ENCODE results near the gene GARIN1A. TPM values are rescaled to one million over a fixed set of nuclear protein-coding genes. Genes with fewer than 3 reads are reported as not detected.

The GARIN1A gene
- total and polyA plus RNA-seq, 2 of the 8 experiments (the other 6 are each of a cell fraction or from before 2014, with no cell fraction given): 0.34 TPM; not detected in 1

- H2BK12ac ChIP-seq (ENCODE audit: low read depth, low read length): no peak overlapping the region
- H2BK20ac ChIP-seq (ENCODE audit: low read length): no peak overlapping the region
- no peak overlapping the region for H2BK120ac ChIP-seq (replicated peaks; ENCODE audit: low read depth, low read length)
- no peak overlapping the region for H4K8ac ChIP-seq (ENCODE audit: extremely low read depth, insufficient read depth, low read length)
- WGBS, 2 experiments (ENCODE audit: extremely low coverage in 1 of 2, insufficient coverage in 1 of 2, insufficient read length in 1 of 2, insufficient replicate concordance in 2 of 2, low coverage in 1 of 2, low lambda C conversion rate in 2 of 2, missing lambda C conversion rate in 1 of 2): 81% methylated on average over 6 of the region's 6 CpGs; no CpG with 5 or more reads in 1 of the 2 experiments
- no peak overlapping the region for H2AK5ac ChIP-seq (ENCODE audit: low read depth, low read length)
- H3K23ac ChIP-seq (ENCODE audit: insufficient read length): no peak overlapping the region
- H3K79me2 ChIP-seq (ENCODE audit: control insufficient read depth in 1 of 2, insufficient read depth in 2 of 2, low read length in 2 of 2): no peaks in the 10 kb centered on the region
- H3K56ac ChIP-seq (replicated peaks; ENCODE audit: insufficient read length, low read depth, low read length): no peak overlapping the region
- H3K14ac ChIP-seq (ENCODE audit: insufficient read length): no peak overlapping the region
- H4K20me1 ChIP-seq (replicated peaks in 1 of 2; ENCODE audit: control insufficient read depth in 1 of 2, insufficient read depth in 2 of 2, low read length in 2 of 2): no peaks in the 10 kb centered on the region
- no peaks in the 10 kb centered on the region for H3K27me3 ChIP-seq (replicated peaks in 1 of 4; ENCODE audit: control insufficient read depth in 3 of 4, extremely low read depth in 1 of 4, insufficient read depth in 3 of 4, low read length in 3 of 4)
- H3K79me1 ChIP-seq (ENCODE audit: low read depth, low read length): no peaks in the 10 kb centered on the region
- no peak overlapping the region for H4K91ac ChIP-seq (replicated peaks; ENCODE audit: insufficient read length, low read length)
- DNase-seq (ENCODE audit: low read depth in 1 of 2, low spot score in 2 of 2): no peak
- no peaks in the 10 kb centered on the region for H3K9me3 ChIP-seq (ENCODE audit: insufficient read depth in 2 of 2, low read depth in 1 of 2, low read length in 1 of 2)
- H3K36me3 ChIP-seq (ENCODE audit: control insufficient read depth in 2 of 4, insufficient read depth in 4 of 4, low read length in 3 of 4): no peaks in the 10 kb centered on the region
- no peak for FAIRE-seq
- H2BK5ac ChIP-seq (ENCODE audit: low read depth, low read length): no peak overlapping the region
- H3K9ac ChIP-seq (replicated peaks in 1 of 4; ENCODE audit: extremely low read depth in 1 of 4, low read depth in 3 of 4, low read length in 3 of 4): no peak overlapping the region
- no peak overlapping the region for H3K4me2 ChIP-seq (ENCODE audit: insufficient read depth in 1 of 2, low read depth in 2 of 2, low read length in 2 of 2)
- H2BK15ac ChIP-seq (ENCODE audit: low read length): no peak overlapping the region
- no peaks in the 10 kb centered on the region for H3K4me1 ChIP-seq (replicated peaks in 1 of 4; ENCODE audit: control insufficient read depth in 3 of 4, insufficient read depth in 4 of 4, low read length in 3 of 4)
- no peak overlapping the region for H3K27ac ChIP-seq (ENCODE audit: low read depth, low read length)
- ChIA-PET POLR2A (ENCODE audit: partially characterized antibody) (no interaction called here), CTCF (ENCODE audit: partially characterized antibody) (interaction anchor here (1.1 to 7.0 kb wide), 3 partner anchors 8 to 282 kb away, joined by 3 to 53 read pairs (median 8); partner anchors contain the start of gene GARIN1A)
- no peak overlapping the region for H4K5ac ChIP-seq (ENCODE audit: insufficient read length, low read depth, low read length)
- H3K4me3 ChIP-seq (ENCODE audit: extremely low read depth in 1 of 4, insufficient read depth in 2 of 4, low read depth in 3 of 4, low read length in 4 of 4): no peak overlapping the region
- no peak overlapping the region for H3K18ac ChIP-seq (ENCODE audit: extremely low read depth, low read length)
- TF ChIP-seq CHD2 (IDR thresholded peaks at IDR 0.05; ENCODE audit: low read length) (no peak), E2F6 (IDR thresholded peaks at IDR 0.05) (no peak), SIN3A (conservative IDR thresholded peaks at IDR 0.05 in 1 of 2, IDR thresholded peaks at IDR 0.05 in 1 of 2; ENCODE audit: low read depth in 1 of 2, low read length in 2 of 2) (no peak)
- H3K23me2 ChIP-seq (ENCODE audit: low read depth, low read length): no peaks in the 10 kb centered on the region
- H2AFZ ChIP-seq (ENCODE audit: low read length): no peak overlapping the region
- H3K4ac ChIP-seq (replicated peaks; ENCODE audit: insufficient read length, low read depth, low read length): no peak overlapping the region
Observed at GRCh38 chr7:128679920-128680319, 7.8 kb downstream of the GARIN1A start.

Data from H1 (cell line).